Mucosa of gallbladder (tissue), 1 donor: Measurements from ENCODE around the gene HPX. TPM values are rescaled to one million over a fixed set of nuclear protein-coding genes. Genes with fewer than 3 reads are reported as not detected.

Experiments used
- DNase-seq: peaks from one replicate; pipeline ENCODE4 v3.0.0-alpha.2; 2020; ENCODE audit warnings: low spot score
- total RNA-seq: library from RNA; stranded (reverse); gene quantifications from one replicate; pipeline ENCODE4 v1.2.1, GENCODE V29; 2021
- donor health status: DM: no; HTN: no; CAD: no.

The HPX gene, protein sequence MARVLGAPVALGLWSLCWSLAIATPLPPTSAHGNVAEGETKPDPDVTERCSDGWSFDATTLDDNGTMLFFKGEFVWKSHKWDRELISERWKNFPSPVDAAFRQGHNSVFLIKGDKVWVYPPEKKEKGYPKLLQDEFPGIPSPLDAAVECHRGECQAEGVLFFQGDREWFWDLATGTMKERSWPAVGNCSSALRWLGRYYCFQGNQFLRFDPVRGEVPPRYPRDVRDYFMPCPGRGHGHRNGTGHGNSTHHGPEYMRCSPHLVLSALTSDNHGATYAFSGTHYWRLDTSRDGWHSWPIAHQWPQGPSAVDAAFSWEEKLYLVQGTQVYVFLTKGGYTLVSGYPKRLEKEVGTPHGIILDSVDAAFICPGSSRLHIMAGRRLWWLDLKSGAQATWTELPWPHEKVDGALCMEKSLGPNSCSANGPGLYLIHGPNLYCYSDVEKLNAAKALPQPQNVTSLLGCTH
- 5.2 TPM for total RNA-seq

- DNase-seq: no peak
Observed at GRCh38 chr11:6440906-6441358, at the start of gene HPX. Gene HPX, minus strand, starts transcription at chr11:6440987. Its CDS starts 24 bp downstream, at chr11:6440963.

- DNase-seq: no peak
Observed at GRCh38 chr11:6489306-6489705, 48.5 kb upstream of the HPX start.

DNA sequence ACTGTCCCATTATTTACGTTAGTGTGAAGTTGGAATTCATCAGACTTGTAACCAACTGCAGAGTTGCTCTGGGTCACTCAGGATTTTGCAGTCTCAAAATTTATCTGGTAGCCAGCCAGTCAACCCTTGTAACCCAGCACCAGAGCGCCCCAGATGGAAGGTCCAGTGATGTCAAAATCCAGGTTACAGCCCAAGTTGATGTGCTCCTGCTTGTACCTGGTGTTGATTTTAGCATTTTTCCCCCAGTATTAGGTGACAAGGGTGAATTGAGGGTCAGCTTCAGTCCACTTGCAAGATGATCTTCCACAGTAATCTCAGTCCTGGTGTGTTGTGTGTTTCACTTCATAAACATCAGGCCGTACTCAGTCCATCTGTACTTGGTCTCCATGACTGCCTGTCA lies 48.0 kb upstream of the HPX start:
- no peak for DNase-seq

DNA sequence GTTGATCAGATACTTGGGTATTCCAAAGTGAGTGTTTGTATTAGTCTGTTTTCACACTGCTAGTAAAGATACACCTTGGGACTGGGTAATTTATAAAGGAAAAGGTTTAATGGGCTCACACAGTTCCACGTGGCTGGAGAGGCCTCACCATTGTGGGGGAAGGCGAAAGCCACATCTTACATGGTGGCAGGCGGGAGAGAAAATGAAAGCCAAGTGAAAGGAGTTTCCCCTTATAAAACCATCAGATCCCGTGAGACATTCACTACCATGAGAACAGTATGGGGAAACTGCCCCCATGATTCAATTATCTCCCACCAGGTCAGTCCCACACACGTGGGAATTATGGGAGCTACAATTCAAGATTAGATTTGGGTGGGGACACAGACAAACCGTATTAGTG lies 47.6 kb upstream of the HPX start:
- no peak for DNase-seq

DNA sequence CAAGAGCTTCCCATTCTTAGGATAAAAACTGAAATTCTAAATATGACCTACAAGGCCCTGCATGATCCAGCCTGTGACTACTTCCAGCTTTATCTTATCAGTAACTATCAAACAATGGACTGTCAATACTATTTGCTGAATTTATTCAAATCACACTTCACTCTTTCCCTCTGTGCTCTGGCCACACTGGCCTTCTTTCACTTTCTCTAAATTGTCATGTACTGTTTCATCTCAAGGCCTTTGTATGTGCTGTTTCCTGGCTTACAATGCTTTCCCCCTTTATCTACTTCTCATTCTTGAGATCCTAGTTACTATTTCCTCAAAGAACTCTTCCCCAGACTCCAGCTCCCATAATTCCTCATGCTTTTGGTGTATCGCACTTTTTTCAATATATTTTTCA lies 46.2 kb upstream of the HPX start:
- DNase-seq: no peak

- no peak for DNase-seq
Observed at GRCh38 chr11:6486256-6486655, 45.5 kb upstream of the HPX start.

DNA sequence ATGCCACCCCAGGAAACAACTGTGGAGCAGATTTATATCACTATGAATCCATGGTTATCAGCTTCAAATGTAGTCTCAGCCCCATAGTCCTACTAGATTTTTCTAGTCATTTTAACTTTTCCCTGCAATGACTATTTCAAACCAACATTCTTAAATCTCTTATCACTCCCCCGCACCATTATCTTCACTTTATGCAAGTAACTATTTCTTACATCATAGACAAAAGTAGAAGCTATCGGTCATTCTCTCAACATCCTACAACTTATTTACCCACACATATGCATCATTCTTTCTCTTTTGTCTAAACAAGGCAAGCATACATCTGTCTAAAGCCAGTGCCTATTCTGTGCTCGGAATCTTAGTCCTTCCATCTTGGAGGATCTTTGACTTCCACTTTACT lies 44.9 kb upstream of the HPX start:
- DNase-seq: no peak

GRCh38 chr11:6483015-6483414 lies 42.2 kb upstream of the HPX start:
- DNase-seq: no peak

DNA sequence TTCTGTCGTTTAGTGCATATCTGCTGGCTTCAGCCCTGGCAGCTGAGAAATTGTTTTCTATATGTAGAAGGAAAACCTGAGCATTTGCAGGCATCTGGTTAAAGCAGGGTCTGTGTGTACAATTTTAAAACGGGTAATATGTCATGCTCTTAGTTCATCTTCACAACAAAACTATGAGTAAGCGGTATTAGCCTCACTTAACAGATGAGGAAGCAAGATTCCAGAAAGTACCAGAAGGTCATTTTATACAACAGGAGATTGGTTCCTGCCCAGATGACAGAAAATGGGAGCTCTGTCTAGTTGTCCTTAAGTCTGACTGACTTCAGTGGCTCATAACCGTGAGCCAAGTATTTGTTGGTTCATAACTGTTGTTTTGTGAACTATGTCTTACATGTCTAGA lies 41.7 kb upstream of the HPX start:
- DNase-seq: no peak

DNA sequence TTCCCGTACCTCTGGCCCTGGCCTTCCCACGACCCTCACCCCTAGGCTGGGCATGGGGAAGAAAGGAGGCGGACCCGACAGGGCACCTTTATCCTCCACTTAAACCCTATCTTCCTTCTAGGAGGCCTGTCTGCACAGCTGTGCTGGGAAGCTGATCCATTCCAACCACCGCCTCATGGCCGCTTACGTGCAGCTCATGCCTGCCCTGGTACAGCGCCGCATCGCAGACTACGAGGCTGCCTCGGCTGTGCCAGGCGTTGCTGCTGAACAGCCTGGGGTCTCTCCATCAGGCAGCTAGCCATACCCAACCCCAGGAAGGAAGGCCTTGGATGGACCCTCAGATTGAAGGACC lies 41.1 kb upstream of the HPX start:
- DNase-seq: no peak

DNA sequence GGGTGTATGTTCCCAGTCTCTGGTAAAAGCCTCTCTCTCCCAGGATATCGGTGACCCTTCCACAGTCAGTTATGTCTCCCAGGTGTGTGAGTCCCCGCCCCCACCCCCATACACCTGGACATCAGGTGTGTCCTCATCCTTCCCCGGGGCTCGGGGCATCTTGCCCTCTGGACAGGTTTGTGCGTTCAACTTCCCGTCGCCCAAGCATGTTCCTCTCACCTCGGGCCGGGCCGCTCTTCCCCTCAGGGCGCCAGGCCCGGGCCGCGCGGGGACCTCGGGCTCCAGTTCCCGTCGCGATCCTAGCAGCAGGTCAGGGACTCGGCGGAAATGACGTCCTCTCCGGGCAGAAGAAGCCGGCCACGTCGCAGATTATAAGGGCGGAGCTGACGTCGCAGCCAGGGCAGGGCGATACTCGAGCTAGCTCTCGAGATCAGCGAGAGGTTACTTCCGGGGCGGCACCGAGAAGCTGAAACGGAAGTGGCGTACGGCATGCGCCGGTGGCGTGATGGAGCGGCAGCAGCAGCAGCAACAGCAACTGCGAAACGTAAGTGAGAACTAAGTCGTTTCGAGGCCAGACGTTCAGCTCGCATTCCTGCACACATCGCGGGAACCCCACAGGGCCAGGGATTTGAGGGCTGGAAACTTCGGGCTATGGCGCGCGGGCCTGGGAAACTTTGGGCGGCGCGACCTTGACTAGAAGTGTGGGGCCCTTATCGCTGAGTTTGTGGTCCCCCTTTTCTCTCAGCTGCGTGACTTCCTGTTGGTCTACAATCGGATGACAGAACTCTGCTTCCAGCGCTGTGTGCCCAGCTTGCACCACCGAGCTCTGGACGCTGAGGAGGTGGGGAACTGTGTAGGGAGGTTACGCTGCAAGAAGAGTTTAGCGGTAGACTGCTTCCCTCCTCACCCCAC lies 40.5 kb upstream of the HPX start, which contains the start of the genes ARFIP2 and TIMM10B:
ARFIP2 (minus strand) TSS at position 320 of the 912 bp plus-strand sequence. CDS start 910 bp downstream, outside the sequence.
TIMM10B (plus strand) TSS at position 490 of the 912 bp plus-strand sequence; CDS start at position 506, 16 bp downstream.
- DNase-seq: peak; percentile 99

GRCh38 chr11:6480299-6480914 lies 39.6 kb upstream of the HPX start:
- no peak for DNase-seq

GRCh38 chr11:6476571-6476970 lies 35.8 kb upstream of the HPX start:
- no peak for DNase-seq

DNA sequence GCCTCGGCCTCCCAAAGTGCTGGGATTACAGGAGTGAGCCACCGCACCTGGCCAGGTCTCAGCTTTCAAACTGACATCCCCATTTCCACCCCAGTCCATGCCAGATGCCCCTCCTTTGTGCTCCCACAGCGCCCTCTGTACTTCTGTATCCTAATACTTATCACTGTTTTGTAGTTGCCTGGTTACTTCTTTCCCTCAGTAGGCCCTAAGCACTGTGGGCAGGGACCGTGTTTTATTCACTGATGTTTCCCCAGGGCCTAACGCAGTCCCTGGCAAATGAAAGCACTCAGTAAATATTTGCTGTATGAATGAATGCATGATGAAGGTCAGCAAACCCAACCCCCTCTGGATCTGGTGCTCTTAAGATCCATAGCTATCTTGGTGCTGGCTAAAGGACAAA lies 35.1 kb upstream of the HPX start:
- DNase-seq: no peak

DNA sequence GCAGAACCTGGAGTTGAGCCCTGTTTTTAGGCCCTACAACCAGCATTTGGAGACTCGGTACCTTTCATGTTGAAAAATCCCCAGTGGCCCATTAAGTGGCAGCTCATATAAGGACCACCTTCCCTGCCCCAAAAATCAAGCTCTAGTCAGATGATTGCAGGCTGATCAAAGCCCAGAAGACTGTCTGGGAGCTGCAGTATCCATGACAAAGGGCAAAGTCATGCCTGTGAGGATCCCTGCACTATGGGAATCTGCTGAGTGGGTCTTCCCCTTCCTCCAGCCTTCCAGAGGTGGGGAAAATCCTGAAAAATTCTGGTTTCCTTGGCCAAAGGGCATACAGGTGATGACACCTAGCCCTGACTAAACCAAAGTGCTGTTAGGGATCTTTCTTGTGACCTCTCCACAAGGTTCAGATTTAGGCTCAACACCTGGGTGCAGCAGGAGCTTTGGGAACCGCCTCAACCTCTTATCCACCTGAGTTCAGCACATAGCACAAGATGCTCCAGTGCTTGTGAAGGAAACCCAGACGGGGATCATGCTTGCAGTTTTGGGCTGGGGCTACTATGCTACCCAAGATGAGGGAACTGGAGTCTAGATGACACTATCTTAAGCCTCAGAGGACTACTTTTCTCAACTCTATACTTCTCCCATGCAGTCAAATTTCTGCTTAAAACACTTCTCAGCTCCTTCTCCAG lies 34.2 kb upstream of the HPX start:
- DNase-seq: no peak

- DNase-seq: no peak
Observed at GRCh38 chr11:6474413-6474792, 33.6 kb upstream of the HPX start.

DNA sequence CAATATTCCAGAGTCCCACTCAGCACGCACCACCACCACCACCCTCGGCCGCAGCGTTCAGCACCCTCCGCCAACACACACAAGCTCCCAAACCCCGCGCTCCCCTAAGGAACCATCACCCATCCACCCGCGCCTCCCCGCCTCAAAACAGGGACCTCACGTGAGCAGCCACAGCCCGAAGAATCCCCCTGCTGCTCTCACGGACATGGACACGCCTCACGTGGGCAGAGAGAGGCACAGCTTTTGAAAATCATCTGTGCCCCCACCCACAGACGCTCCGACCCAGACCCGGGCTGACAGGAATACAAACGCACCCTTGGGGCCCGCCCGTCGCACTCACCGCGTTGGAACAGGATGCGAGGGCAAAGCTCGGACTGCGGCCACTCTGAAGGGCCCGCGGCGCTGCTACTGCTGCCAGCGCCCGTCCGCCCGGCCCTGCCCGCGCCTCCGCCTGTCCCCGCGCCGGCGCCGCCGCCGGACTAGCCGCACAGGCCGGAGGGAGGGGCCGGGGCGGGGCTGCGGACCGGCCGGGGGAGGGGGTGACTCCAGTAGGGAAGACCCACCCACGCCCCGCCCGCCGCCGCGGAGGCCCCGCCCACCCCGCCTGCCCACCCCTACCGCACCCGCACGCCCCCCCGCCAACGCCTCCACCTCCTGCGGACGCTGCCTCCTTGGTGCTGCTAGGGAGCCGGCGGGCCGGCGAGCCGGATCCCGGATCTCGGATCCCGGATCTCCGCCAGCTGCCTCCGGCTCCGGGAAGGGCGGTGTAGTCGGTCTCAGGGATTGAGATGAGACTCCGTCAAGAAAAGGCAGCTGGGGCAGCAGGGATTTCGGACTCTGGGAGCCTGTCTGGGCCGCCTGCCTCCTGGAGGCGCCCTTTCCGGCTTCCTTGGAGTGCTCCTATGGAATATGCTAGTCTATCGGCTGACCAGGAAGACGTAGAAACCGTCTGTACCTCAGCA lies 32.9 kb upstream of the HPX start, which contains the start of gene TRIM3:
TRIM3 (minus strand) TSS at position 491 of the 962 bp plus-strand sequence. CDS start 8,246 bp downstream, outside the sequence.
- peak; percentile 93 for DNase-seq

DNA sequence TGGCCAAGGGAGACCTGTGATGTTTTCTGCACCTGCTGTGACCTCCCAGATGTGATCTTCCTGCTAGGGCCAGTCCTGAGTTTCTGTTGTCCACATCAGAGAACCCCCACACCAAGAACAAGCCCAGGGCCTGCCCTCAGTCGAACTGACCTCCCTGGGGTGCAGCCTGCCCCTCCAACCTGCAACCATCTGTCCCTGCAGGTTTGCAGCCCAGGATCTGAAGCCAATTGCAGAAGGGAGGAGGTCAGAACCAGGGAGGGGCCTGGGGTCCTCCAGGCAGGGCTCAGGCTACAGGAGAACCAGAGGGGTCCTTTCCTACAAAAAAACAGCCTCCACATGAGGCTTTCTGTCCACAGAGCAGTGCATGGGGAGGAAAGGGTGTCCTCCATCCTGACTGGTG lies 32.1 kb upstream of the HPX start:
- no peak for DNase-seq

DNA sequence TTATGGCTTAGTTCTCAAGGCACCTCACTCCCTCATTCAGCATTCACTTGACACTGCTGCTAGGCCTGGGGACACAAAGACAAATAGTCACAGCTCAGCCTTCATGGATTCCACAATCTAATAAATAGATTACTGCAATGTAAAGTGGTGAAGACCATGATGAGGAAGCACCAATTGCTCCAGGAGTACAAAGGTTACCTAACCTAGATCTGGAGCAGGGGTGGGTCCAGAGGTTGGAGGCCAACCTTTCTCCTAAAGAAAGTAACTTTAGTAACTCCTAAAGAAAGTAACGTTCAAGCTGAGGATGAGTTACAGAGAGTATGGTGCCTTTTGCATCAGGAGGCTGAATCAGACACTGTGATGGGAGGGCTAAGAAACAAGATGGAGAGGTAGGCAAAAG lies 28.8 kb upstream of the HPX start:
- no peak for DNase-seq
